Measurements from ENCODE around the gene MMP17. TPM values are rescaled to one million over a fixed set of nuclear protein-coding genes. Genes with fewer than 3 reads are reported as not detected.

Gene MMP17
- total and polyA plus RNA-seq, 4 donors, result 0.17 to 0.37 (median 0.24) TPM; not detected in 1

- WGBS, result under 1% methylated on average over 64 of the region's 64 CpGs
- Histone ChIP-seq H3K36me3 (ENCODE audit: control insufficient read depth in 4 of 4, insufficient read depth in 3 of 4, low read depth in 1 of 4, low read length in 3 of 4) (peaks cover 0 to 3% (median 0%) of the 10 kb centered on the region in 4 donors), H3K9ac (ENCODE audit: low read depth in 1 of 2, low read length in 2 of 2) (peak within 1 kb of the TSS; percentile 86 to 100), H3K9me3 (ENCODE audit: control insufficient read depth in 4 of 4, low read length in 3 of 4) (no peaks in the 10 kb centered on the region), H3K4me3 (ENCODE audit: low read depth in 1 of 3, low read length in 3 of 3) (peak within 1 kb of the TSS; percentile 86 to 94 (median 87)), H3K27me3 (ENCODE audit: control insufficient read depth in 4 of 4, insufficient read depth in 4 of 4, low read length in 3 of 4) (no peaks in the 10 kb centered on the region), H3K27ac (ENCODE audit: low read depth in 1 of 2, low read length in 2 of 2) (peak within 1 kb of the TSS; percentile 95 to 98), H3K4me1 (ENCODE audit: control insufficient read depth in 4 of 4, insufficient read depth in 4 of 4, low read length in 3 of 4) (peaks cover 3 to 21% (median 13%) of the 10 kb centered on the region in 4 donors)
- TF ChIP-seq, protein P1, sequence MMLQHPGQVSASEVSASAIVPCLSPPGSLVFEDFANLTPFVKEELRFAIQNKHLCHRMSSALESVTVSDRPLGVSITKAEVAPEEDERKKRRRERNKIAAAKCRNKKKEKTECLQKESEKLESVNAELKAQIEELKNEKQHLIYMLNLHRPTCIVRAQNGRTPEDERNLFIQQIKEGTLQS (IDR thresholded peaks at IDR 0.05), result no peak
- no peak for TF ChIP-seq CTCF (IDR thresholded peaks at IDR 0.05; ENCODE audit: low read depth, low read length, missing input control)
- no peak for TF ChIP-seq FOXA1 (IDR thresholded peaks at IDR 0.05)
- no peak for TF ChIP-seq EGR1 (IDR thresholded peaks at IDR 0.05; ENCODE audit: low read depth in 2 of 2)
- peak; percentile 48 for TF ChIP-seq SP1 (IDR thresholded peaks at IDR 0.05)
- TF ChIP-seq REST (IDR thresholded peaks at IDR 0.05), result peak; percentile 44
- TF ChIP-seq, protein P2, sequence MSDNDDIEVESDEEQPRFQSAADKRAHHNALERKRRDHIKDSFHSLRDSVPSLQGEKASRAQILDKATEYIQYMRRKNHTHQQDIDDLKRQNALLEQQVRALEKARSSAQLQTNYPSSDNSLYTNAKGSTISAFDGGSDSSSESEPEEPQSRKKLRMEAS (IDR thresholded peaks at IDR 0.05), result no peak
- no peak for TF ChIP-seq HNF4A (conservative IDR thresholded peaks at IDR 0.05)
- TF ChIP-seq TAF1 (conservative IDR thresholded peaks at IDR 0.05), result peak; percentile 47
- peak; percentile 96 for DNase-seq (ENCODE audit: low spot score)
These were observed 66.2 kb downstream of the MMP17 start, which contains the start of gene ULK1 for GRCh38 chr12:131894313-131894860. Gene ULK1, plus strand, starts transcription at chr12:131894622. Its CDS starts 380 bp downstream, at chr12:131895002.

- DNase-seq (ENCODE audit: low spot score), result peak; percentile 59
- WGBS, result 3% methylated on average over 54 of the region's 54 CpGs
- no peak for TF ChIP-seq CTCF (IDR thresholded peaks at IDR 0.05; ENCODE audit: low read depth, low read length, missing input control)
- TF ChIP-seq GABPA (IDR thresholded peaks at IDR 0.05 in 1 of 2, conservative IDR thresholded peaks at IDR 0.05 in 1 of 2), result no peak
- TF ChIP-seq RXRA (IDR thresholded peaks at IDR 0.05), result no peak
- TF ChIP-seq HNF4G (IDR thresholded peaks at IDR 0.05), result no peak
- no peak for TF ChIP-seq YY1 (IDR thresholded peaks at IDR 0.05)
- TF ChIP-seq EGR1 (IDR thresholded peaks at IDR 0.05; ENCODE audit: low read depth in 2 of 2), result no peak
- TF ChIP-seq, protein P3, sequence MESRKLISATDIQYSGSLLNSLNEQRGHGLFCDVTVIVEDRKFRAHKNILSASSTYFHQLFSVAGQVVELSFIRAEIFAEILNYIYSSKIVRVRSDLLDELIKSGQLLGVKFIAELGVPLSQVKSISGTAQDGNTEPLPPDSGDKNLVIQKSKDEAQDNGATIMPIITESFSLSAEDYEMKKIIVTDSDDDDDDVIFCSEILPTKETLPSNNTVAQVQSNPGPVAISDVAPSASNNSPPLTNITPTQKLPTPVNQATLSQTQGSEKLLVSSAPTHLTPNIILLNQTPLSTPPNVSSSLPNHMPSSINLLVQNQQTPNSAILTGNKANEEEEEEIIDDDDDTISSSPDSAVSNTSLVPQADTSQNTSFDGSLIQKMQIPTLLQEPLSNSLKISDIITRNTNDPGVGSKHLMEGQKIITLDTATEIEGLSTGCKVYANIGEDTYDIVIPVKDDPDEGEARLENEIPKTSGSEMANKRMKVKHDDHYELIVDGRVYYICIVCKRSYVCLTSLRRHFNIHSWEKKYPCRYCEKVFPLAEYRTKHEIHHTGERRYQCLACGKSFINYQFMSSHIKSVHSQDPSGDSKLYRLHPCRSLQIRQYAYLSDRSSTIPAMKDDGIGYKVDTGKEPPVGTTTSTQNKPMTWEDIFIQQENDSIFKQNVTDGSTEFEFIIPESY (IDR thresholded peaks at IDR 0.05), result no peak
- TF ChIP-seq, protein P2 (IDR thresholded peaks at IDR 0.05), result no peak
- no peak for TF ChIP-seq FOXA1 (IDR thresholded peaks at IDR 0.05)
- TF ChIP-seq HNF4A (conservative IDR thresholded peaks at IDR 0.05), result no peak
- TF ChIP-seq NR2F2 (IDR thresholded peaks at IDR 0.05), result no peak
- TF ChIP-seq TAF1 (conservative IDR thresholded peaks at IDR 0.05), result no peak
- TF ChIP-seq, protein P1 (IDR thresholded peaks at IDR 0.05), result no peak
These were observed 66.9 kb downstream of the MMP17 start for GRCh38 chr12:131894981-131895639.

More at GRCh38 chr12:131894981-131895639, 66.9 kb downstream of the MMP17 start:
- peaks cover 5 to 21% (median 13%) of the 10 kb centered on the region in 4 donors for H3K4me1 ChIP-seq (ENCODE audit: control insufficient read depth in 4 of 4, insufficient read depth in 4 of 4, low read length in 3 of 4)
- H3K9ac ChIP-seq (ENCODE audit: low read depth in 1 of 2, low read length in 2 of 2), result peak overlapping the region; percentile 86 to 100
- no peaks in the 10 kb centered on the region for H3K27me3 ChIP-seq (ENCODE audit: control insufficient read depth in 4 of 4, insufficient read depth in 4 of 4, low read length in 3 of 4)
- peak overlapping the region; percentile 95 to 98 for H3K27ac ChIP-seq (ENCODE audit: low read depth in 1 of 2, low read length in 2 of 2)
- peaks cover 0 to 3% (median 0%) of the 10 kb centered on the region in 4 donors for H3K36me3 ChIP-seq (ENCODE audit: control insufficient read depth in 4 of 4, insufficient read depth in 3 of 4, low read depth in 1 of 4, low read length in 3 of 4)
- peak overlapping the region; percentile 86 to 94 (median 87) for H3K4me3 ChIP-seq (ENCODE audit: low read depth in 1 of 3, low read length in 3 of 3)
- no peaks in the 10 kb centered on the region for H3K9me3 ChIP-seq (ENCODE audit: control insufficient read depth in 4 of 4, low read length in 3 of 4)
